Sigmoid colon (tissue), 4 donors: ENCODE results near the gene ABCC4.

Experiments
- CTCF ChIP-seq, 4 experiments: fragments of 450-650 bp in 3 of 4; fragments of 200-600 bp in 1 of 4; IDR thresholded peaks; one replicate each; pipeline ENCODE4 v1.5.1; 2016 to 2019; ENCODE audit warnings: antibody characterized with exemption in 4 of 4, mild to moderate bottlenecking in 3 of 4, moderate library complexity in 2 of 4
- EP300 ChIP-seq, 4 donors: sonication (generic); formaldehyde crosslinking; IDR thresholded peaks; one replicate each; pipeline ENCODE4 v1.6.1; 2017; ENCODE audit warnings: antibody characterized with exemption in 4 of 4
- POLR2A ChIP-seq, 2 donors: fragments of 450-650 bp; IDR thresholded peaks; one replicate each; pipeline ENCODE4 v1.6.1; 2016; ENCODE audit warnings: antibody characterized with exemption in 2 of 2, mild to moderate bottlenecking in 2 of 2, moderate library complexity in 2 of 2
- POLR2AphosphoS5 ChIP-seq, 4 donors: sonication (generic); formaldehyde crosslinking; IDR thresholded peaks; one replicate each; pipeline ENCODE4 v1.6.1; 2017; ENCODE audit warnings: antibody characterized with exemption in 4 of 4

DNA sequence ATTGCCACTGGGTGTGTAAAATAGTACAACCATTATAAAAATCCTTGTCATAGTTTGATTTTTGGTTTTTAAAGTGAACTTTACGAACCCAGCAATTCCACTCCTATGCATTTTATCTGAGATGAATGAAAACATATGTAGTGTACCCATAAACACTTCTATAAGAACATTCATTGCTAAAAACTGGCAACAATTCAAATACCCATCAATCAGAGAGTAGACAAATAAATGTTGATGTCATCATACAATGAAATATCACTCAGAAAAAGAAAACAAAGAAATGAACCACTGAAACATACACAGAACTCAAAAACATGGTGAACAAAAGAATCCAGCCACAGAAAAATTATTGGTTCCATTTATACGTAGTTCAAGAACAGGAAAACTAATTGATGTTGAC lies 202.3 kb downstream of the ABCC4 start:
- no peak for TF ChIP-seq POLR2A (IDR thresholded peaks at IDR 0.05)
- TF ChIP-seq CTCF (IDR thresholded peaks at IDR 0.05): no peak
- TF ChIP-seq POLR2AphosphoS5 (IDR thresholded peaks at IDR 0.05): no peak
- no peak for TF ChIP-seq EP300 (IDR thresholded peaks at IDR 0.05)
